Spinal cord (tissue), 10 donors: ENCODE results near the gene GRK5. TPM values are rescaled to one million over a fixed set of nuclear protein-coding genes. Genes with fewer than 3 reads are reported as not detected.

ENCODE experiments used
- DNase-seq, 6 donors: peaks; one replicate each; pipeline versions ENCODE4 v3.0.0 to v3.0.0-alpha.2; 2013 to 2015; ENCODE audit warnings: low spot score in 6 of 6, low read depth in 4 of 6
- H3K27ac ChIP-seq: one replicate; pipeline ENCODE4 v1.5.1; 2013; ENCODE audit warnings: low read depth, low read length, control low read depth
- H3K27me3 ChIP-seq: one replicate; pipeline ENCODE4 v1.6.1; 2013; ENCODE audit warnings: low read length; ENCODE audit not compliant: control insufficient read depth, insufficient read depth
- H3K36me3 ChIP-seq: one replicate; pipeline ENCODE4 v1.6.1; 2013; ENCODE audit warnings: low read length; ENCODE audit not compliant: control insufficient read depth, insufficient read depth
- H3K4me1 ChIP-seq: one replicate; pipeline ENCODE4 v1.6.1; 2013; ENCODE audit warnings: low read length; ENCODE audit not compliant: control insufficient read depth, insufficient read depth
- H3K4me3 ChIP-seq: one replicate; pipeline ENCODE4 v1.5.1; 2013; ENCODE audit warnings: low read depth, low read length, control low read depth
- H3K9me3 ChIP-seq: one replicate; pipeline ENCODE4 v1.6.1; 2013; ENCODE audit warnings: low read length; ENCODE audit not compliant: control insufficient read depth, insufficient read depth
- WGBS: methylation state at CpG from one replicate; pipeline ENCODE4 v1.1.5; 2013; ENCODE audit warnings: missing lambda C conversion rate; ENCODE audit not compliant: insufficient coverage; 5-methylcytosine and 5-hydroxymethylcytosine counted together
- polyA plus RNA-seq, 2 donors: library from polyadenylated mRNA; unstranded; fragments of 120-200 nt; gene quantifications; one replicate each; pipeline ENCODE4 v1.2.1, GENCODE V29; 2013; ENCODE audit not compliant: insufficient read length in 2 of 2
- total RNA-seq, 2 donors: library from RNA; depleted of rRNA in 1 of 2; stranded (reverse); fragments of 120-200 nt in 1 of 2; fragments of >200 nt in 1 of 2; gene quantifications; one replicate each; pipeline versions ENCODE4 v1.2.3 to v1.2.4, GENCODE V29; 2013 to 2014
- donor health status: healthy.

Gene GRK5
- total and polyA plus RNA-seq, 4 donors, result 15.6 to 29.5 (median 25.6) TPM

GRCh38 chr10:119447421-119447820, 240.1 kb downstream of the GRK5 start:
- Histone ChIP-seq H3K4me3 (no peak overlapping the region), H3K4me1 (peaks cover 26% of the 10 kb centered on the region), H3K9me3 (no peaks in the 10 kb centered on the region), H3K27ac (no peak overlapping the region), H3K27me3 (no peaks in the 10 kb centered on the region), H3K36me3 (peaks cover 69% of the 10 kb centered on the region)
- 85% methylated on average over 7 of the region's 7 CpGs for WGBS
- DNase-seq, result no peak

- DNase-seq, result no peak
- WGBS, result 91% methylated on average over 13 of the region's 18 CpGs
Measured at GRCh38 chr10:119447823-119448546, 240.6 kb downstream of the GRK5 start.

GRCh38 chr10:119448628-119449584, 241.5 kb downstream of the GRK5 start:
- Histone ChIP-seq H3K27ac (no peak overlapping the region), H3K4me1 (peaks cover 26% of the 10 kb centered on the region), H3K27me3 (no peaks in the 10 kb centered on the region), H3K4me3 (no peak overlapping the region), H3K9me3 (no peaks in the 10 kb centered on the region), H3K36me3 (peaks cover 74% of the 10 kb centered on the region)
- WGBS, result 55% methylated on average over 18 of the region's 26 CpGs
- DNase-seq, result peak in 1 of 6 donors; percentile 38

More at GRCh38 chr10:119447823-119448546, 240.6 kb downstream of the GRK5 start:
- Histone ChIP-seq H3K4me3 (no peak overlapping the region), H3K27me3 (no peaks in the 10 kb centered on the region), H3K4me1 (peaks cover 26% of the 10 kb centered on the region), H3K36me3 (peaks cover 71% of the 10 kb centered on the region), H3K9me3 (no peaks in the 10 kb centered on the region), H3K27ac (no peak overlapping the region)

- Histone ChIP-seq H3K4me1 (peaks cover 20% of the 10 kb centered on the region), H3K4me3 (no peak overlapping the region), H3K9me3 (no peaks in the 10 kb centered on the region), H3K27ac (no peak overlapping the region), H3K36me3 (peaks cover 70% of the 10 kb centered on the region), H3K27me3 (no peaks in the 10 kb centered on the region)
- peak in 1 of 6 donors; percentile 27 for DNase-seq
- 61% methylated on average over 14 of the region's 16 CpGs for WGBS
Measured at GRCh38 chr10:119449760-119450461, 242.5 kb downstream of the GRK5 start.

- no peaks in the 10 kb centered on the region for H3K9me3 ChIP-seq
- H3K4me3 ChIP-seq, result no peak overlapping the region
- peaks cover 17% of the 10 kb centered on the region for H3K4me1 ChIP-seq
- H3K36me3 ChIP-seq, result peaks cover 72% of the 10 kb centered on the region
- no peak for DNase-seq
- 75% methylated on average over 9 of the region's 16 CpGs for WGBS
- H3K27ac ChIP-seq, result no peak overlapping the region
- no peaks in the 10 kb centered on the region for H3K27me3 ChIP-seq
Measured at GRCh38 chr10:119450606-119451299, 243.4 kb downstream of the GRK5 start.

- Histone ChIP-seq H3K4me1 (peaks cover 17% of the 10 kb centered on the region), H3K27me3 (no peaks in the 10 kb centered on the region), H3K36me3 (peaks cover 77% of the 10 kb centered on the region), H3K27ac (no peak overlapping the region), H3K4me3 (no peak overlapping the region), H3K9me3 (no peaks in the 10 kb centered on the region)
- WGBS, result 92% methylated on average over 16 of the region's 16 CpGs
- DNase-seq, result no peak
Measured at GRCh38 chr10:119451300-119451896, 244.0 kb downstream of the GRK5 start.

- 95% methylated on average over 13 of the region's 14 CpGs for WGBS
- Histone ChIP-seq H3K4me1 (peaks cover 17% of the 10 kb centered on the region), H3K36me3 (peaks cover 70% of the 10 kb centered on the region), H3K27ac (no peak overlapping the region), H3K9me3 (no peaks in the 10 kb centered on the region), H3K27me3 (no peaks in the 10 kb centered on the region), H3K4me3 (no peak overlapping the region)
- DNase-seq, result no peak
Measured at GRCh38 chr10:119452396-119452795, 245.0 kb downstream of the GRK5 start.

- WGBS, result 81% methylated on average over 11 of the region's 11 CpGs
- Histone ChIP-seq H3K9me3 (no peaks in the 10 kb centered on the region), H3K27ac (no peak overlapping the region), H3K4me3 (no peak overlapping the region), H3K36me3 (peaks cover 65% of the 10 kb centered on the region), H3K27me3 (no peaks in the 10 kb centered on the region), H3K4me1 (peaks cover 17% of the 10 kb centered on the region)
- no peak for DNase-seq
Measured at GRCh38 chr10:119453313-119453712, 245.9 kb downstream of the GRK5 start.
